HEK293 (cell line): ENCODE data around the gene MNT.
A peak's percentile ranks its signal among the peaks of the same experiment; 100 is the strongest.

Experiments used
- CTCF ChIA-PET: fragments of 350-600 bp; formaldehyde crosslinking; extraction: SDS; loops from one replicate; lab custom pipeline; 2021; ENCODE audit warnings: antibody characterized with exemption; lab: Yijun Ruan, JAX
- POLR2A ChIA-PET: fragments of 300-600 bp; formaldehyde crosslinking; extraction: SDS; loops from one replicate; lab custom pipeline; 2020; ENCODE audit warnings: antibody characterized with exemption, inconsistent platforms; lab: Yijun Ruan, JAX
- H3K27ac ChIP-seq: fragments of 200-500 bp; sonication (Bioruptor generic); 2 replicates; pipeline ENCODE4 v1.5.1; 2014; ENCODE audit warnings: low read depth, low read length, control low read depth, inconsistent platforms; ENCODE audit errors: extremely low read depth
- H3K36me3 ChIP-seq, 2 experiments: fragments of 200-500 bp in 1 of 2; sonication (Bioruptor generic) in 1 of 2; 1 replicate in 1 of 2; 2 replicates in 1 of 2; pipeline ENCODE4 v1.5.1; 2014 to 2017; ENCODE audit warnings: inconsistent platforms in 2 of 2, low read length in 2 of 2; ENCODE audit not compliant: control insufficient read depth in 2 of 2, insufficient read depth in 1 of 2
- H3K4me1 ChIP-seq: fragments of 200-500 bp; sonication (Bioruptor generic); 2 replicates; pipeline ENCODE4 v1.5.1; 2014; ENCODE audit warnings: mild to moderate bottlenecking, low read length, inconsistent platforms; ENCODE audit not compliant: control insufficient read depth, insufficient read depth
- H3K4me3 ChIP-seq: 2 replicates; pipeline ENCODE4 v1.5.1; 2011; ENCODE audit warnings: low read depth, mild to moderate bottlenecking, control low read depth, low read length, moderate library complexity
- H3K9me3 ChIP-seq: fragments of 200-500 bp; sonication (Bioruptor generic); 2 replicates; pipeline ENCODE4 v1.5.1; 2014; ENCODE audit warnings: low read depth, low read length, inconsistent platforms; ENCODE audit not compliant: control insufficient read depth, insufficient read depth
- AEBP2 ChIP-seq: fragments of 450-650 bp; formaldehyde crosslinking; IDR thresholded peaks from 2 replicates; pipeline ENCODE4 v1.5.1; 2016; ENCODE audit warnings: missing biosample characterization, missing genetic modification characterization, borderline replicate concordance
- CTCF ChIP-seq: fragments of 450-650 bp; formaldehyde crosslinking; IDR thresholded peaks from 2 replicates; pipeline ENCODE4 v1.5.1; 2016; ENCODE audit warnings: missing biosample characterization, missing genetic modification characterization
- GLI2 ChIP-seq: fragments of 450-650 bp; formaldehyde crosslinking; IDR thresholded peaks from 2 replicates; pipeline ENCODE4; 2017; ENCODE audit warnings: missing biosample characterization, missing genetic modification characterization, low read depth, borderline replicate concordance
- OVOL3 ChIP-seq: fragments of 450-650 bp; formaldehyde crosslinking; IDR thresholded peaks from 2 replicates; pipeline ENCODE4 v1.5.1; 2016; ENCODE audit warnings: missing biosample characterization, missing genetic modification characterization
- PATZ1 ChIP-seq: fragments of 450-650 bp; formaldehyde crosslinking; IDR thresholded peaks from 2 replicates; pipeline ENCODE4 v1.5.1; 2016; ENCODE audit warnings: missing biosample characterization, missing genetic modification characterization
- REPIN1 ChIP-seq: fragments of 450-650 bp; formaldehyde crosslinking; IDR thresholded peaks from 2 replicates; pipeline ENCODE4 v1.5.1; 2017; ENCODE audit warnings: missing biosample characterization, missing genetic modification characterization, low read depth
- SALL2 ChIP-seq: fragments of 450-650 bp; formaldehyde crosslinking; IDR thresholded peaks from 2 replicates; pipeline ENCODE4 v1.5.0; 2017; ENCODE audit warnings: missing biosample characterization, mild to moderate bottlenecking, missing genetic modification characterization, borderline replicate concordance
- ZIC2 ChIP-seq: fragments of 450-650 bp; formaldehyde crosslinking; IDR thresholded peaks from 2 replicates; pipeline ENCODE4 v1.5.1; 2016; ENCODE audit warnings: missing biosample characterization, missing genetic modification characterization
- ZNF2 ChIP-seq: fragments of 450-650 bp; formaldehyde crosslinking; IDR thresholded peaks from 2 replicates; pipeline ENCODE4 v1.5.1; 2016; ENCODE audit warnings: missing biosample characterization, missing genetic modification characterization
- ZNF311 ChIP-seq: fragments of 450-650 bp; formaldehyde crosslinking; IDR thresholded peaks from 2 replicates; pipeline ENCODE4 v1.5.1; 2017; ENCODE audit warnings: missing biosample characterization, missing genetic modification characterization, borderline replicate concordance
- ZNF354C ChIP-seq: fragments of 450-650 bp; formaldehyde crosslinking; IDR thresholded peaks from 2 replicates; pipeline ENCODE4 v1.5.1; 2016; ENCODE audit warnings: missing biosample characterization, missing genetic modification characterization, low read depth, borderline replicate concordance
- ZNF362 ChIP-seq: fragments of 450-650 bp; formaldehyde crosslinking; IDR thresholded peaks from 2 replicates; pipeline ENCODE4 v1.5.1; 2016; ENCODE audit warnings: missing biosample characterization, missing genetic modification characterization
- ZNF513 ChIP-seq: fragments of 450-650 bp; IDR thresholded peaks from 2 replicates; pipeline ENCODE4 v1.5.1; 2018; ENCODE audit warnings: missing biosample characterization, missing genetic modification characterization
- ZNF555 ChIP-seq: fragments of 450-650 bp; formaldehyde crosslinking; conservative IDR thresholded peaks from 2 replicates; pipeline ENCODE4 v1.5.1; 2017; ENCODE audit warnings: missing biosample characterization, mild to moderate bottlenecking, missing genetic modification characterization, inconsistent platforms
- ZNF626 ChIP-seq: fragments of 450-650 bp; sonication (Bioruptor Pico); formaldehyde crosslinking; IDR thresholded peaks from 2 replicates; pipeline ENCODE4 v1.5.1; 2018; ENCODE audit warnings: missing biosample characterization, missing genetic modification characterization, inconsistent platforms
- ZNF785 ChIP-seq: fragments of 450-650 bp; formaldehyde crosslinking; IDR thresholded peaks from 2 replicates; pipeline ENCODE4 v1.5.1; 2016; ENCODE audit warnings: missing biosample characterization, missing genetic modification characterization

MNT gene

GRCh38 chr17:2414446-2415064 lies 13.7 kb upstream of the MNT start (continued):
- TF ChIP-seq PATZ1 (tag by site-specific recombination) (no peak), GLI2 (tag by site-specific recombination) (no peak), ZIC2 (no peak)

GRCh38 chr17:2412561-2413021 lies 11.7 kb upstream of the MNT start:
- ChIA-PET CTCF (interaction anchor here (0.5 to 4.6 kb wide), 6 partner anchors 9 to 358 kb away, joined by 3 to 75 read pairs (median 4); no protein-coding TSS in a partner anchor), POLR2A (interaction anchor here (1.2 kb wide), 1 partner anchor 30 kb away, joined by 7 read pairs; no protein-coding TSS in a partner anchor)
- no peak overlapping the region for H3K4me3 ChIP-seq

GRCh38 chr17:2410951-2411350 lies 10.1 kb upstream of the MNT start:
- peaks cover 14 to 26% of the 10 kb centered on the region in 2 experiments; a peak in 2 of 3 replicates for H3K36me3 ChIP-seq
- ChIA-PET POLR2A (interaction anchor here (0.8 kb wide), 1 partner anchor 26 kb away, joined by 3 read pairs; no protein-coding TSS in a partner anchor), CTCF (interaction anchor here (1.1 to 4.6 kb wide), 4 partner anchors 11 to 207 kb away, joined by 3 to 75 read pairs (median 4); no protein-coding TSS in a partner anchor)
- H3K4me1 ChIP-seq = no peaks in the 10 kb centered on the region
- H3K4me3 ChIP-seq = no peak overlapping the region
- H3K27ac ChIP-seq = no peak overlapping the region
- TF ChIP-seq OVOL3 (tag by site-specific recombination) = no peak
- TF ChIP-seq ZNF354C (tag by site-specific recombination) = no peak
- TF ChIP-seq ZNF626 (tag by site-specific recombination) = no peak
- TF ChIP-seq ZNF785 (tag by site-specific recombination) = no peak
- no peak for TF ChIP-seq ZNF513 (tag by site-specific recombination)
- TF ChIP-seq REPIN1 = no peak
- no peak for TF ChIP-seq ZNF555 (tag by site-specific recombination)
- no peak for TF ChIP-seq SALL2 (tag by site-specific recombination)
- TF ChIP-seq ZNF311 (tag by site-specific recombination) = no peak
- no peaks in the 10 kb centered on the region for H3K9me3 ChIP-seq

More at GRCh38 chr17:2412561-2413021, 11.7 kb upstream of the MNT start:
- no peaks in the 10 kb centered on the region for H3K4me1 ChIP-seq
- peak overlapping the region; percentile 31; the same call in 1 of the 2 replicates for H3K27ac ChIP-seq
- peaks cover 17 to 30% of the 10 kb centered on the region in 2 experiments; a peak in 2 of 3 replicates for H3K36me3 ChIP-seq
- H3K9me3 ChIP-seq = no peaks in the 10 kb centered on the region
- TF ChIP-seq CTCF = peak; percentile 67
- TF ChIP-seq ZIC2 = peak; percentile 85
- no peak for TF ChIP-seq AEBP2
- no peak for TF ChIP-seq ZNF362 (tag by site-specific recombination)
- no peak for TF ChIP-seq ZNF2 (tag by site-specific recombination)
